ENCODE results near the gene RPS28. TPM values are rescaled to one million over a fixed set of nuclear protein-coding genes. Genes with fewer than 3 reads are reported as not detected.

Gene RPS28
- total RNA-seq, 6 experiments from 2014 or later = 1,135 to 1,536 (median 1,376) TPM

- H3K9me3 Mint-ChIP-seq = no peaks in the 10 kb centered on the region
- peak overlapping the region; percentile 100 for H3K27ac Mint-ChIP-seq
- TF ChIP-seq, protein P1, sequence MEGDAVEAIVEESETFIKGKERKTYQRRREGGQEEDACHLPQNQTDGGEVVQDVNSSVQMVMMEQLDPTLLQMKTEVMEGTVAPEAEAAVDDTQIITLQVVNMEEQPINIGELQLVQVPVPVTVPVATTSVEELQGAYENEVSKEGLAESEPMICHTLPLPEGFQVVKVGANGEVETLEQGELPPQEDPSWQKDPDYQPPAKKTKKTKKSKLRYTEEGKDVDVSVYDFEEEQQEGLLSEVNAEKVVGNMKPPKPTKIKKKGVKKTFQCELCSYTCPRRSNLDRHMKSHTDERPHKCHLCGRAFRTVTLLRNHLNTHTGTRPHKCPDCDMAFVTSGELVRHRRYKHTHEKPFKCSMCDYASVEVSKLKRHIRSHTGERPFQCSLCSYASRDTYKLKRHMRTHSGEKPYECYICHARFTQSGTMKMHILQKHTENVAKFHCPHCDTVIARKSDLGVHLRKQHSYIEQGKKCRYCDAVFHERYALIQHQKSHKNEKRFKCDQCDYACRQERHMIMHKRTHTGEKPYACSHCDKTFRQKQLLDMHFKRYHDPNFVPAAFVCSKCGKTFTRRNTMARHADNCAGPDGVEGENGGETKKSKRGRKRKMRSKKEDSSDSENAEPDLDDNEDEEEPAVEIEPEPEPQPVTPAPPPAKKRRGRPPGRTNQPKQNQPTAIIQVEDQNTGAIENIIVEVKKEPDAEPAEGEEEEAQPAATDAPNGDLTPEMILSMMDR (IDR thresholded peaks at IDR 0.05) = no peak
- no peak for DNase-seq
- H3K36me3 Mint-ChIP-seq (ENCODE audit: low read depth) = peaks cover 28% of the 10 kb centered on the region
- peak overlapping the region; percentile 100 for H3K4me3 Mint-ChIP-seq
- peaks cover 20% of the 10 kb centered on the region for H3K4me1 Mint-ChIP-seq (ENCODE audit: low read depth)
- no peaks in the 10 kb centered on the region; the same call in none of the 2 replicates for H3K27me3 Mint-ChIP-seq (ENCODE audit: insufficient read depth)
Measured at GRCh38 chr19:8319807-8320520, 1.3 kb upstream of the RPS28 start.

- H3K4me1 Mint-ChIP-seq (ENCODE audit: low read depth) = peaks cover 20% of the 10 kb centered on the region
- no peaks in the 10 kb centered on the region; the same call in none of the 2 replicates for H3K27me3 Mint-ChIP-seq (ENCODE audit: insufficient read depth)
- peak overlapping the region; percentile 100 for H3K4me3 Mint-ChIP-seq
- H3K27ac Mint-ChIP-seq = peak overlapping the region; percentile 100
- H3K9me3 Mint-ChIP-seq = no peaks in the 10 kb centered on the region
- DNase-seq = no peak
- H3K36me3 Mint-ChIP-seq (ENCODE audit: low read depth) = peaks cover 28% of the 10 kb centered on the region
- TF ChIP-seq, protein P1 (IDR thresholded peaks at IDR 0.05) = no peak
Measured at GRCh38 chr19:8320564-8321066, 681 bp upstream of the RPS28 start.

DNA sequence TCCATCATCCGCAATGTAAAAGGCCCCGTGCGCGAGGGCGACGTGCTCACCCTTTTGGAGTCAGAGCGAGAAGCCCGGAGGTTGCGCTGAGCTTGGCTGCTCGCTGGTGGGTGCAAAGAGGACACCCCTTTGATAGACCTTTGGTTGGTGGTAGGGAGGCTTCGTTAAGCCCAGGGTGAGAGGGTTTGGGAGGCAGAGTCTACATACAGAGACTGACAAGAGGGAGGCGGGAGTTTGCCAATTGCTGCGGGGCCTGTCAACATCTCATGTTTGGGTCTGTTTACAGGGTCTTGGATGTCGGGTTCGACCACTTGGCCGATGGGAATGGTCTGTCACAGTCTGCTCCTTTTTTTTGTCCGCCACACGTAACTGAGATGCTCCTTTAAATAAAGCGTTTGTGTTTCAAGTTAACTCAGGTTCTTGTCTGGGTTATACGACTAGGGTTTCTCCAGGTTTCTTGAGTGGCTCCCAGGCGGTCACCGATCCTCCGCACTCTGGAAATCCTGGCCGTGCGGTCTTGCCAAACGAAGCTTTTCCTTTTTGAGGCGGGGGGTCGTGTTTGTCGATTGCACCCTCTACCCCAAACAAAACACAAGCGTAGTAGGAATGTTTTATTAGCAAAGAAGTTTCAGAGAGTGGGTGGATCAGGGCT lies 816 bp downstream of the RPS28 start:
- H3K4me1 Mint-ChIP-seq (ENCODE audit: low read depth) = peaks cover 20% of the 10 kb centered on the region
- peaks cover 32% of the 10 kb centered on the region for H3K36me3 Mint-ChIP-seq (ENCODE audit: low read depth)
- DNase-seq = no peak
- H3K27me3 Mint-ChIP-seq (ENCODE audit: insufficient read depth) = peaks cover 2% of the 10 kb centered on the region
- TF ChIP-seq, protein P1 (IDR thresholded peaks at IDR 0.05) = no peak
- H3K4me3 Mint-ChIP-seq = peak overlapping the region; percentile 100
- H3K27ac Mint-ChIP-seq = peak overlapping the region; percentile 100
- H3K9me3 Mint-ChIP-seq = peaks cover 6% of the 10 kb centered on the region; the same call in 1 of the 2 replicates

GRCh38 chr19:8322638-8322997 lies 1.3 kb downstream of the RPS28 start:
- TF ChIP-seq, protein P1 (IDR thresholded peaks at IDR 0.05) = no peak
- Mint-ChIP-seq H3K4me3 (peak overlapping the region; percentile 100), H3K4me1 (ENCODE audit: low read depth) (peaks cover 20% of the 10 kb centered on the region), H3K27ac (no peak overlapping the region), H3K9me3 (peaks cover 6% of the 10 kb centered on the region; the same call in 1 of the 2 replicates), H3K36me3 (ENCODE audit: low read depth) (peaks cover 32% of the 10 kb centered on the region), H3K27me3 (ENCODE audit: insufficient read depth) (peaks cover 3% of the 10 kb centered on the region)
- no peak for DNase-seq

DNA sequence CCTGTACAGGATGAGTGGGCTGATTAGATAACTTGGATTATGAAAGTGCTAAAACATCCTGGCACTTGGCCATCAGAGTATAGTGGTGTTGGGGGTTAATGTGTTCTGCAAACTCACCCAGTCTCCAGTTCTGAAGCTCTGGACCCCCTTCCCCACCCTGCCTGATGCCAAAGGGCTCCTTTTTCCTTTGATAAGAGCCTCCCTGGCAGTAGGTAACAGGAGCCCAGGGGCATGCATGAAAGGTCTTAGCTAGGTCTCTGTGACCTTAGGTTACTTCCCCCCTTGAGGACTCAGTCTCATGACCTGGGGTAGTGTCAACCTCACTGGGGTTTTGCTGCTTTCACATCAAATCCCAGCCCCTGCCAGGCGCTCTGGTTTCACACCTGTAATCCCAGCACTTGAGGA lies 2.5 kb downstream of the RPS28 start:
- H3K4me3 Mint-ChIP-seq = no peak overlapping the region

More for the DNA sequence above, 2.5 kb downstream of the RPS28 start:
- no peak for DNase-seq
- Mint-ChIP-seq H3K9me3 (peaks cover 6% of the 10 kb centered on the region; the same call in 1 of the 2 replicates), H3K4me1 (ENCODE audit: low read depth) (peaks cover 20% of the 10 kb centered on the region), H3K27ac (no peak overlapping the region), H3K36me3 (ENCODE audit: low read depth) (peaks cover 32% of the 10 kb centered on the region), H3K27me3 (ENCODE audit: insufficient read depth) (peaks cover 3% of the 10 kb centered on the region)
- TF ChIP-seq, protein P1 (IDR thresholded peaks at IDR 0.05) = no peak

All from HFFc6 (cell line).